GM23338 (cell line): ENCODE data around the gene TPM1. TPM values are rescaled to one million over a fixed set of nuclear protein-coding genes. Genes with fewer than 3 reads are reported as not detected.

Experiments
- ATAC-seq: fragments of 200-7000 bp; cut with Tn5 transposase; 3 replicates; pipeline ENCODE4 v1.9.1; 2020
- DNase-seq: peaks from one replicate; pipeline ENCODE4 v3.0.0-alpha.2; 2015; ENCODE audit warnings: low spot score
- H2AFZ ChIP-seq: fragments of 200-600 bp; sonication (generic); 2 replicates; pipeline ENCODE4 v1.8.0; 2016; ENCODE audit warnings: antibody characterized with exemption, mild to moderate bottlenecking, moderate library complexity
- H3F3A ChIP-seq: fragments of 200-600 bp; sonication (generic); replicated peaks from 2 replicates; pipeline ENCODE4 v1.8.0; 2017; ENCODE audit warnings: antibody characterized with exemption, mixed run types, low read depth
- H3K27ac ChIP-seq: fragments of 200-600 bp; sonication (generic); 2 replicates; pipeline ENCODE4 v1.6.1; 2016; ENCODE audit warnings: low read depth
- H3K27me3 ChIP-seq: fragments of 200-600 bp; sonication (generic); 2 replicates; pipeline ENCODE4 v1.8.0; 2016; ENCODE audit warnings: mild to moderate bottlenecking, mixed run types, moderate library complexity; ENCODE audit not compliant: insufficient read depth
- H3K36me3 ChIP-seq: fragments of 200-600 bp; sonication (generic); 2 replicates; pipeline ENCODE4 v1.8.0; 2016; ENCODE audit warnings: mild to moderate bottlenecking; ENCODE audit not compliant: insufficient read depth
- H3K4me1 ChIP-seq: fragments of 200-600 bp; sonication (generic); 2 replicates; pipeline ENCODE4 v1.8.0; 2016; ENCODE audit warnings: mild to moderate bottlenecking, moderate library complexity; ENCODE audit not compliant: insufficient read depth
- H3K4me2 ChIP-seq: fragments of 200-600 bp; sonication (generic); 2 replicates; pipeline ENCODE4 v1.7.1; 2017; ENCODE audit warnings: mixed run types
- H3K4me3 ChIP-seq: fragments of 200-600 bp; sonication (generic); 2 replicates; pipeline ENCODE4 v1.6.1; 2016; ENCODE audit warnings: mixed run types
- H3K79me2 ChIP-seq: fragments of 200-600 bp; sonication (generic); replicated peaks from 2 replicates; pipeline ENCODE4 v1.8.0; 2017; ENCODE audit warnings: mild to moderate bottlenecking; ENCODE audit not compliant: insufficient read depth
- H3K9me2 ChIP-seq: fragments of 200-600 bp; sonication (generic); 2 replicates; pipeline ENCODE4 v1.8.0; 2017; ENCODE audit not compliant: insufficient read depth
- H4K20me1 ChIP-seq: fragments of 200-600 bp; sonication (generic); replicated peaks from 2 replicates; pipeline ENCODE4 v1.8.0; 2017; ENCODE audit warnings: mild to moderate bottlenecking; ENCODE audit not compliant: insufficient read depth
- H3K27ac Mint-ChIP-seq: 2 replicates; pipeline ENCODE4 v1.8.0; 2020; ENCODE audit warnings: inconsistent platforms, mild to moderate bottlenecking, moderate library complexity, mixed read lengths
- H3K27me3 Mint-ChIP-seq: 3 replicates; pipeline ENCODE4 v1.8.0; 2022; ENCODE audit warnings: low read depth, mild to moderate bottlenecking, moderate library complexity, mixed read lengths, inconsistent platforms; ENCODE audit not compliant: insufficient read depth, poor library complexity
- H3K36me3 Mint-ChIP-seq: 3 replicates; pipeline ENCODE4 v1.8.0; 2021; ENCODE audit warnings: low read depth, mild to moderate bottlenecking, inconsistent platforms, moderate library complexity, mixed read lengths
- H3K4me1 Mint-ChIP-seq: 3 replicates; pipeline ENCODE4 v1.8.0; 2020; ENCODE audit warnings: mild to moderate bottlenecking, inconsistent platforms, mixed read lengths
- H3K4me3 Mint-ChIP-seq: 3 replicates; pipeline ENCODE4 v1.8.0; 2021; ENCODE audit warnings: moderate library complexity, mild to moderate bottlenecking, inconsistent platforms, mixed read lengths
- H3K9me3 Mint-ChIP-seq: 3 replicates; pipeline ENCODE4 v1.8.0; 2020; ENCODE audit warnings: moderate library complexity, mild to moderate bottlenecking, inconsistent platforms, mixed read lengths
- CREB1 ChIP-seq: fragments of 250-450 bp; sonication (Bioruptor Pico); IDR thresholded peaks from 2 replicates; pipeline ENCODE4 v1.5.0; 2020; ENCODE audit warnings: low read depth, mild to moderate bottlenecking, moderate library complexity
- EZH2 ChIP-seq: fragments of 200-600 bp; sonication (generic); IDR thresholded peaks from one replicate; pipeline ENCODE4 v1.8.0; 2017; ENCODE audit warnings: antibody characterized with exemption, mild to moderate bottlenecking, low read depth; ENCODE audit not compliant: unreplicated experiment
- EZH2phosphoT487 ChIP-seq: fragments of 200-600 bp; sonication (generic); IDR thresholded peaks from one replicate; pipeline ENCODE4 v1.8.1; 2018; ENCODE audit warnings: antibody characterized with exemption; ENCODE audit not compliant: unreplicated experiment
- NANOG ChIP-seq: IDR thresholded peaks from 2 replicates; pipeline ENCODE4 v1.6.1; 2016; ENCODE audit warnings: antibody characterized with exemption, borderline replicate concordance
- POLR2AphosphoS5 ChIP-seq: IDR thresholded peaks from 2 replicates; pipeline ENCODE4 v1.6.1; 2016; ENCODE audit warnings: antibody characterized with exemption, low read depth
- STAT1 ChIP-seq: IDR thresholded peaks from one replicate; pipeline ENCODE4 v1.6.1; 2016; ENCODE audit warnings: antibody characterized with exemption; ENCODE audit not compliant: unreplicated experiment
- ZNF114 ChIP-seq: fragments of 250-450 bp; sonication (Bioruptor Pico); IDR thresholded peaks from 2 replicates; pipeline ENCODE4 v1.5.0; 2020; ENCODE audit warnings: mild to moderate bottlenecking, moderate library complexity
- ZNF331 ChIP-seq: fragments of 250-450 bp; sonication (Bioruptor Pico); IDR thresholded peaks from 2 replicates; pipeline ENCODE4 v1.5.0; 2020; ENCODE audit warnings: low read depth, mild to moderate bottlenecking, moderate library complexity
- polyA plus RNA-seq: library from polyadenylated mRNA; unstranded; fragments of >200 nt; fragmentation: Nextera tagmentation; extraction: Ambion mirVana; gene quantifications from 2 replicates; pipeline ENCODE4 v1.2.1, GENCODE V29; 2016
- total RNA-seq: library from RNA; depleted of rRNA; stranded (reverse); fragments of >200 nt; shearing (Covaris generic); gene quantifications from 2 replicates; pipeline ENCODE4 v1.2.3, GENCODE V29; 2014
- TF ChIP-seq, protein P1 (sequence below): fragments of 250-450 bp; sonication (Bioruptor Pico); IDR thresholded peaks from 2 replicates; pipeline ENCODE4 v1.5.0; 2020; ENCODE audit warnings: mild to moderate bottlenecking, moderate library complexity
- TF ChIP-seq, protein P2 (sequence below): IDR thresholded peaks from one replicate; pipeline ENCODE4 v1.6.1; 2018; ENCODE audit warnings: antibody characterized with exemption; ENCODE audit not compliant: unreplicated experiment

TPM1 gene
- total and polyA plus RNA-seq, 2 experiments from 2014 or later: 449 to 913 TPM

DNA sequence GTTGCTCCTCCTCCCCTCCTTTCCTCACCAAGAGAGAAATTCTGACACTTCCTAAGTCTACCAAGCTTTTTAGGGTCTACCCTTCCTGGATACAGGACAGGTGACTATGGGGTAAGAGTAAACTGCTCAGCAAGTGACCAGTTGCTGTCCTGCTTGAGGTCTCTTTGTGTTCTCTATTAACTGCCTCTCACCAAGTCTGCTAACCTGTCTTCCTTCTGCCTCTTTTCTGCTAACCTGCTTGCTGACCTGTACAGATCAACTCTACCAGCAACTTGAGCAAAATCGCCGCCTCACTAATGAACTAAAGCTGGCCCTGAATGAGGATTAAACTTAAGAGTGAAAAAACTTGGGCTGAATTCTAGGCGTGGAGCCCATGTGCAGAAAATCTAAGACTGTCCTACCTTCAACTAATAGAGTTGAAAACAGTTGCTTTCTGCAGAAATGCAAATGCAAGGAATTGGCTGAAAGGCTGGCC lies 27.1 kb downstream of the TPM1 start (continued):
- TF ChIP-seq, protein P1, sequence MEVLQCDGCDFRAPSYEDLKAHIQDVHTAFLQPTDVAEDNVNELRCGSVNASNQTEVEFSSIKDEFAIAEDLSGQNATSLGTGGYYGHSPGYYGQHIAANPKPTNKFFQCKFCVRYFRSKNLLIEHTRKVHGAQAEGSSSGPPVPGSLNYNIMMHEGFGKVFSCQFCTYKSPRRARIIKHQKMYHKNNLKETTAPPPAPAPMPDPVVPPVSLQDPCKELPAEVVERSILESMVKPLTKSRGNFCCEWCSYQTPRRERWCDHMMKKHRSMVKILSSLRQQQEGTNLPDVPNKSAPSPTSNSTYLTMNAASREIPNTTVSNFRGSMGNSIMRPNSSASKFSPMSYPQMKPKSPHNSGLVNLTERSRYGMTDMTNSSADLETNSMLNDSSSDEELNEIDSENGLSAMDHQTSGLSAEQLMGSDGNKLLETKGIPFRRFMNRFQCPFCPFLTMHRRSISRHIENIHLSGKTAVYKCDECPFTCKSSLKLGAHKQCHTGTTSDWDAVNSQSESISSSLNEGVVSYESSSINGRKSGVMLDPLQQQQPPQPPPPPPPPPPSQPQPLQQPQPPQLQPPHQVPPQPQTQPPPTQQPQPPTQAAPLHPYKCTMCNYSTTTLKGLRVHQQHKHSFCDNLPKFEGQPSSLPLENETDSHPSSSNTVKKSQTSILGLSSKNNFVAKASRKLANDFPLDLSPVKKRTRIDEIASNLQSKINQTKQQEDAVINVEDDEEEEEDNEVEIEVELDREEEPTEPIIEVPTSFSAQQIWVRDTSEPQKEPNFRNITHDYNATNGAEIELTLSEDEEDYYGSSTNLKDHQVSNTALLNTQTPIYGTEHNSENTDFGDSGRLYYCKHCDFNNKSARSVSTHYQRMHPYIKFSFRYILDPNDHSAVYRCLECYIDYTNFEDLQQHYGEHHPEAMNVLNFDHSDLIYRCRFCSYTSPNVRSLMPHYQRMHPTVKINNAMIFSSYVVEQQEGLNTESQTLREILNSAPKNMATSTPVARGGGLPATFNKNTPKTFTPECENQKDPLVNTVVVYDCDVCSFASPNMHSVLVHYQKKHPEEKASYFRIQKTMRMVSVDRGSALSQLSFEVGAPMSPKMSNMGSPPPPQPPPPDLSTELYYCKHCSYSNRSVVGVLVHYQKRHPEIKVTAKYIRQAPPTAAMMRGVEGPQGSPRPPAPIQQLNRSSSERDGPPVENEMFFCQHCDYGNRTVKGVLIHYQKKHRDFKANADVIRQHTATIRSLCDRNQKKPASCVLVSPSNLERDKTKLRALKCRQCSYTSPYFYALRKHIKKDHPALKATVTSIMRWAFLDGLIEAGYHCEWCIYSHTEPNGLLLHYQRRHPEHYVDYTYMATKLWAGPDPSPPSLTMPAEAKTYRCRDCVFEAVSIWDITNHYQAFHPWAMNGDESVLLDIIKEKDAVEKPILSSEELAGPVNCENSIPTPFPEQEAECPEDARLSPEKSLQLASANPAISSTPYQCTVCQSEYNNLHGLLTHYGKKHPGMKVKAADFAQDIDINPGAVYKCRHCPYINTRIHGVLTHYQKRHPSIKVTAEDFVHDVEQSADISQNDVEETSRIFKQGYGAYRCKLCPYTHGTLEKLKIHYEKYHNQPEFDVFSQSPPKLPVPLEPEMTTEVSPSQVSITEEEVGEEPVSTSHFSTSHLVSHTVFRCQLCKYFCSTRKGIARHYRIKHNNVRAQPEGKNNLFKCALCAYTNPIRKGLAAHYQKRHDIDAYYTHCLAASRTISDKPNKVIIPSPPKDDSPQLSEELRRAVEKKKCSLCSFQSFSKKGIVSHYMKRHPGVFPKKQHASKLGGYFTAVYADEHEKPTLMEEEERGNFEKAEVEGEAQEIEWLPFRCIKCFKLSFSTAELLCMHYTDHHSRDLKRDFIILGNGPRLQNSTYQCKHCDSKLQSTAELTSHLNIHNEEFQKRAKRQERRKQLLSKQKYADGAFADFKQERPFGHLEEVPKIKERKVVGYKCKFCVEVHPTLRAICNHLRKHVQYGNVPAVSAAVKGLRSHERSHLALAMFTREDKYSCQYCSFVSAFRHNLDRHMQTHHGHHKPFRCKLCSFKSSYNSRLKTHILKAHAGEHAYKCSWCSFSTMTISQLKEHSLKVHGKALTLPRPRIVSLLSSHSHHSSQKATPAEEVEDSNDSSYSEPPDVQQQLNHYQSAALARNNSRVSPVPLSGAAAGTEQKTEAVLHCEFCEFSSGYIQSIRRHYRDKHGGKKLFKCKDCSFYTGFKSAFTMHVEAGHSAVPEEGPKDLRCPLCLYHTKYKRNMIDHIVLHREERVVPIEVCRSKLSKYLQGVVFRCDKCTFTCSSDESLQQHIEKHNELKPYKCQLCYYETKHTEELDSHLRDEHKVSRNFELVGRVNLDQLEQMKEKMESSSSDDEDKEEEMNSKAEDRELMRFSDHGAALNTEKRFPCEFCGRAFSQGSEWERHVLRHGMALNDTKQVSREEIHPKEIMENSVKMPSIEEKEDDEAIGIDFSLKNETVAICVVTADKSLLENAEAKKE: no peak
- TF ChIP-seq ZNF331 (CRISPR knock-in tag) (no peak), EZH2 (no peak), STAT1 (no peak)

DNA sequence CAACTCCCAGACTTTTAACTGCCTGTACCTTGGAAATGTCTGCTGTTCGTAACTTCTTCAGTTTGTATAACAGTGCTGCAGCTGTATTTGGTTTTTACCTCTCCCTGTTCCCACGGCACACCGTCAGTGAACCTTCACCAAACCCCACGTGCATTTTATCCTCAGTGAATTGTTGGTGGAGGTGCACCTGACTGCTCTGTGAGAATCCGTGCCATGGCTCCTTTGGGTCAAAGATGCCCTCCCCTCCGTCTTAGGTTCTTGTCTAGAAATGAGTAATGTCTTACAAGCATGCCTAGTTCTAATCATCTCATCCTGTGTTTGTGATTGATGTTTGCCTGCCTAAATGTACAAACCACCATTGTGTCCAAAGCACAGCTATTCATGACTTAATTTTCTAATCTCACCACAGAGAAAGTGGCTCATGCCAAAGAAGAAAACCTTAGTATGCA lies 28.2 kb downstream of the TPM1 start:
- Mint-ChIP-seq H3K9me3 (no peaks in the 10 kb centered on the region), H3K36me3 (peaks cover 57% of the 10 kb centered on the region), H3K27me3 (no peaks in the 10 kb centered on the region), H3K4me3 (no peak overlapping the region), H3K4me1 (peaks cover 37% of the 10 kb centered on the region), H3K27ac (0 out of 2 replicates have a peak overlapping the region, but pooled peaks have one; percentile 22)
- Histone ChIP-seq H3K4me3 (no peak overlapping the region), H3K27ac (peak overlapping the region; percentile 67), H4K20me1 (no peaks in the 10 kb centered on the region), H3K27me3 (no peaks in the 10 kb centered on the region), H3K4me2 (no peak overlapping the region), H3K9me2 (no peaks in the 10 kb centered on the region), H3K36me3 (peaks cover 22% of the 10 kb centered on the region), H2AFZ (no peak overlapping the region), H3K4me1 (peaks cover 23% of the 10 kb centered on the region), H3K79me2 (no peaks in the 10 kb centered on the region), H3F3A (peaks cover 35% of the 10 kb centered on the region)
- DNase-seq: no peak
- TF ChIP-seq NANOG (no peak), ZNF331 (CRISPR knock-in tag) (no peak), EZH2phosphoT487 (no peak), ZNF114 (CRISPR knock-in tag) (no peak), CREB1 (CRISPR knock-in tag) (no peak), STAT1 (no peak), POLR2AphosphoS5 (no peak)
- TF ChIP-seq, protein P2, sequence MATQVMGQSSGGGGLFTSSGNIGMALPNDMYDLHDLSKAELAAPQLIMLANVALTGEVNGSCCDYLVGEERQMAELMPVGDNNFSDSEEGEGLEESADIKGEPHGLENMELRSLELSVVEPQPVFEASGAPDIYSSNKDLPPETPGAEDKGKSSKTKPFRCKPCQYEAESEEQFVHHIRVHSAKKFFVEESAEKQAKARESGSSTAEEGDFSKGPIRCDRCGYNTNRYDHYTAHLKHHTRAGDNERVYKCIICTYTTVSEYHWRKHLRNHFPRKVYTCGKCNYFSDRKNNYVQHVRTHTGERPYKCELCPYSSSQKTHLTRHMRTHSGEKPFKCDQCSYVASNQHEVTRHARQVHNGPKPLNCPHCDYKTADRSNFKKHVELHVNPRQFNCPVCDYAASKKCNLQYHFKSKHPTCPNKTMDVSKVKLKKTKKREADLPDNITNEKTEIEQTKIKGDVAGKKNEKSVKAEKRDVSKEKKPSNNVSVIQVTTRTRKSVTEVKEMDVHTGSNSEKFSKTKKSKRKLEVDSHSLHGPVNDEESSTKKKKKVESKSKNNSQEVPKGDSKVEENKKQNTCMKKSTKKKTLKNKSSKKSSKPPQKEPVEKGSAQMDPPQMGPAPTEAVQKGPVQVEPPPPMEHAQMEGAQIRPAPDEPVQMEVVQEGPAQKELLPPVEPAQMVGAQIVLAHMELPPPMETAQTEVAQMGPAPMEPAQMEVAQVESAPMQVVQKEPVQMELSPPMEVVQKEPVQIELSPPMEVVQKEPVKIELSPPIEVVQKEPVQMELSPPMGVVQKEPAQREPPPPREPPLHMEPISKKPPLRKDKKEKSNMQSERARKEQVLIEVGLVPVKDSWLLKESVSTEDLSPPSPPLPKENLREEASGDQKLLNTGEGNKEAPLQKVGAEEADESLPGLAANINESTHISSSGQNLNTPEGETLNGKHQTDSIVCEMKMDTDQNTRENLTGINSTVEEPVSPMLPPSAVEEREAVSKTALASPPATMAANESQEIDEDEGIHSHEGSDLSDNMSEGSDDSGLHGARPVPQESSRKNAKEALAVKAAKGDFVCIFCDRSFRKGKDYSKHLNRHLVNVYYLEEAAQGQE: no peak
- ATAC-seq: no peak
